NCI-H2107 treated with DMSO at 0.1 percent for 48 hours (cell line): Measurements from ENCODE around the gene AIPL1.
A peak's percentile ranks its signal among the peaks of the same experiment; 100 is the strongest.

Experiments used
- DNase-seq: peaks from one replicate; lab custom pipeline; 2025; ENCODE audit not compliant: unreplicated experiment; lab: John Stamatoyannopoulos, UW

AIPL1 gene

DNA sequence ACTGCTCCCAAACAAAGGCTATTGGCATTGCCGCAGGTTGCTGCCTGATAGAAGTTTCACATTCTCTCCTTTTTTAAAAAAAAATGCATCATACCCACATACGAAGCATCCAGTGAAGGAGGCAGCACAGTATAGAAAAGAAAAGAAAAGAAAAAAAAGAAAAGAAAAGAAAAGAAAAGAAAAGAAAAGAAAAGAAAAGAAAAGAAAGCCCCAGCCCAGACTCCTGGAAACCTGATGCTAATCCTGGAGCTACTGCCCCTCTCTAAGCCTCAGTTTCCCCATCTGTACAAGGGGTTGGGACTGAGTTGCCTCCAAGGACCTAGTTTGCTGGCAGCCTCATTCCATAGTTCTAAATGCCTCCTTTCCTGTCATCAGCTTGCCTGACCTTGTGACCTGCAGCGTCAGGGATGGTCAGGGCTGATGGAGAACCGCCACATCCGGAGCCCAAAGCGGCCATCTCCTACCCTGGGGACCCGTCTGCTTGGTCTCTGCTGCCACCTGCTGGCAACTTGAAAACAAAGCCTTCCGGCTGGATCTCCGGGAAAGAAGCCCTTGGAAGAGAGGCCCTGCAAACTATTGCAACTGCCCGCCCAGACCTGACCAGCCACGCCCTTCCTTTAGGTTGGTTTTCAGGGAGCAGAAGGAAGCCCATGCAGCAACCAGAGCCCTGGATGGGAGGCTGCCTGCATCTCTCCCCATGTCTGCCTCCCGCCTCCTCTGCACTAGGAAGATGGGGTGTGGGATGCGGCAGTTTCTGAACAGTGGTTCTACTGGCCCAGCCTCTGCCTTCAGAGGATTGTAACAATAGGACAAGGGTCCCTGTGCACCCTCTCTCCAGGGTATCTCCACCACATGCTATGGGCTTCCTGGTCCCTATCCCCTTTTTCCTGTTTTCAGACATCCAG lies 13.0 kb downstream of the AIPL1 start:
- DNase-seq, result peak; percentile 40

DNA sequence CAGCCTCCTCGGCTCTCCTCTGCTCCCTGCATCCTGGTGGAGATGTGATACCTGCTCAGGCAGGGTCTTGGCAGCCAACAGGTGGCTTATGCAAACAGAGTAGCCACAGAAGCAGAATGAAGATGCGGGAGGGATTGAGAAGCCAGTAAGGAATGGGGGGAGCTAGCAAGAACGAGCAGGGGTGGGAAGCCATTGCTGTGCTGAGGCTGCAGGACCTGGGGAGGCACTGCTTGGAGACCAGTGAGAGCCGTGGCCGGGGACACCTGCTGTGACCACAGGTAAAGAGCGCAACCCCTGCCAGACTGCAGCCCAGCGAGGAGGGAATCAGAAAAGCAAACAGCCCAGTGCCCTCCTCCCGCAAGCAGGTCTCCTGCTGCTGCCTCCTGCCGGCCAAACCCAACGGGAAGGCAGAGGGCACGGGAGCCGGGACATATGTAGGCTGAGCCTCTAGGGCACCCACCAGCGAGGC lies 14.7 kb downstream of the AIPL1 start:
- DNase-seq, result peak; percentile 9

DNA sequence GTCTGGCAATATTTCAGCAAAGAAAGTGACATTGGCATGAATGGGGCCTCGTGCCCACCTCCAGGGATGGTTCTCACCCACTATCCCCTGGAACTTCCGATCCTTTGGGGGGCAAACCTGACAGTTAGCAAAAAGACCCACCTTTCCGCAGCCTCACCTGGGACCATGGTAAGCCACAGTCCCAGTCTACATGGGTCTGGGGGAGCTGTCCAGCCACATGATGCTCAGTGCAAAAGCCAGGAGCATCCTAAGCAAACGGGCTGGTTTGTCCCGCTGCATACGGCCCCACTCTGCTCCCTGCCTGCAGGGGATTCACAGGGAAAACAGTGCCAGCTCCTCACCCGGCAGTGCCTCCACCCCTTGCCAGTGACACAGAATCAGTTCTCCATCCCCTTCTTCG lies 19.3 kb downstream of the AIPL1 start:
- no peak for DNase-seq

DNA sequence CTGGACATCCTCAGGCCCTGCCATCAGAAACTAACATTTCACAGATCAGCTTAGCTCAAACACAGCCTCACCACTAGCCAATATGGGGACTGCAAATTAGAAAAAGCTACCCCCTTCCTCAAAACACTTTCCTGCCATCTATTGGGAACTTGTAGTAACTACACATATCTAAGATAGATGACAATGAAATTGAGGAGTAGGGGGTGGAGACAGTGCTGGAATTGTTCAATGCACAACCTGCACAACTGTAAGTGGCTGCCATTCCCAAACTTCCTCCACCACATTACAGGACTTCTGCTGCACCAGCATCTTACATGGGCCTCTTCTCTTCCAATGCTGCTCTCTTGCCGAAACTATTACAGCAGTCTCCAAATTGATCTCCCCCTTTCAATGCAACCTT lies 21.9 kb downstream of the AIPL1 start:
- DNase-seq, result peak; percentile 31

DNA sequence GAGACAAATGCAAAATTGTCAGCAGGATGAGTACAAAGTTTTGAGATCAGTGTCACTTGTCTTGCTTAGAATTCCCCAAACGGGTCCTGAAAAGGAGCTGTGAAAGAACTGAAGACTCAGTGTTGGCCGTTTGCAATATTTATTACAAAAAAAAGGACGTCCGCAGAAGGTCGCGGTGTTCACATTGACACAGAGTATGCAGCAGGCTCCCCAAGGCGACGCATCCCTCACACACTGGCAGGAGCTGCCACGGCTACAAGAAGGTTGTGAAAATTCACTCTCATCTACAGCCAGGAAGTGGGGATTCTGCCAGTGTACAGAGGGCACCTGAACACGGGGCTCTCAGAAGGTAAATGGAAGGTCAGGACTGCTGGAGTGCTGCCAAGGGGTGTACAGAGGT lies 26.2 kb downstream of the AIPL1 start:
- DNase-seq, result no peak

DNA sequence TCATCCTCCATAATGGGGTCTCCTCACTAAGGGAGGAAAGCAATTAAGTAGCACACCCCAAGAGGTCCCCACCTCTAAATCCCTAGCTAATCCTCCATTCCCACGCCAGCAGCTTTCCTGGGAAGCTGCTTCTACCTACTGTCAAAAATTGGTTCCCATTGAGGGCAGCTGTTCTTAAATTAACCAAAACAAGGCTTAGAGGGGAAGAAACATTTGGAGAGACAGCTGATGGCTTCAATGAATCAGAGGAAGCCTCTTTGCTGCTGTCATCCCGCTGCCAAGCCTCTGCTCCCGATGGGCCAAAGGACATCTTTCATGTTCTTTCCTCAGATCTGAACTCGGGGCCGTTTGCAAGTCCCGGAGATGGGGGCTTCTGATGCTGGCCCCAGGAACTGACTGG lies 26.6 kb downstream of the AIPL1 start:
- DNase-seq, result no peak

DNA sequence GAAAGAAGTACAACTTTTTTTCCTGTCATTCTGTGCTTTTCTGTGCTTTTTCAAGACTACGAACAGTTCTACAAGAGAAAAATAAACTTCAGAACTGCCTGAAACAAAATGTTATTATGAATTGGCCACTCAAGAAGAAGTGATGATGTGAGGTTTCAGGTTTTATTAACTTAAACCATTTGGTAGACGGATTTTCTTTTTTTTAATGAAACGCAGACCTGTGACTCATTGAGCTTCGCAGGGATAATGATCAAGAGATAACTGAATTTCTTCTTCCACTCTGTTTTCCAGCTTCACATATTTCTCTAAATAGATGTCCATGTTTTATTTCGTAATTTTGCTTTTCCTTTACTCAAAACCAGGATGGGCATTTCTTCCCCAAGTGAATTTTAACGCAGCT lies 32.7 kb downstream of the AIPL1 start:
- DNase-seq, result no peak

DNA sequence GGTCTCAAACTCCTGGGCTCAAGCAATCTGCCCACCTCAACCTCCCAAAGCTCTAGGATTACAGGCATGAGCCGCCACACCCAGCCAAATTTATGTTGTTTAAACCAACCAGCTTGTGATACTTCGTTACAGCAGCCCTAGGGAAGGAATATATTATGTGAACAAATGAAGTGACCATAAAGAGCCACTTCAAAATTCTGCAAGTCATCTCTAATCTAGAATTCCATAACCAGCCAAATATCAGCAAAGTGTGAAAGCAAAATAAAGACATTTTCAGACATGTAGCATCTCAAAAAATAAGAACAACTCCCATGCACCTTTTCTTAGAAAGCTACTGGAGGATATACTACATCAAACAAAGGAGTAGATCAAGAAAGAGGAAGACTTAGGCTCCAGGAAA lies 36.0 kb downstream of the AIPL1 start:
- DNase-seq, result no peak

DNA sequence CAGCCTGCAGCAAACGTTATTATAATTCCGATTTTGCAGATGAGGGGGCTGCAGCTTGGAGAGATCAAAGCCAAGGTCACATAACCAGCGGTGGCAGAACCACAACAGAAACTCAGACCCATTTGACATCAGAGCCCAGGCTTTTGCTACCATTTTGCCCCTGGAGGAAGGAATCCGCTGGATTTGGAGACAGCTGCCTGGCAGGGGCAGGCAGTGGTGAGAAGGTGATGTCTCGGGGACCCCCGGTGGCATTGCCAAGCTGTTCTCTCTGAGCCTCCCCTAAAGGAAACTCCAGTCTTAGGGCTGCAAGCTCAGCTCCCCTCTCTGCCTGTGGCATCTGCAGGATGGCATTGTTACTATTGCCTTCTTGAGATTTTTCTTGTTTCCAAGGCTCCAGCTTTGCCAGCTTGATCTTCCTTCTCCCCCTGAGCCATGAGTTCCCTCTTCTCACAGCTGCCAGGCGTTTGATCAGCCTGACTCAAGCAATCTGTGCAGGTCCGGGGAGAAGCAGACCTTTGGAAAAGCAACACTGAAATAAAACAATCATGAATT lies 40.8 kb downstream of the AIPL1 start:
- DNase-seq, result no peak

DNA sequence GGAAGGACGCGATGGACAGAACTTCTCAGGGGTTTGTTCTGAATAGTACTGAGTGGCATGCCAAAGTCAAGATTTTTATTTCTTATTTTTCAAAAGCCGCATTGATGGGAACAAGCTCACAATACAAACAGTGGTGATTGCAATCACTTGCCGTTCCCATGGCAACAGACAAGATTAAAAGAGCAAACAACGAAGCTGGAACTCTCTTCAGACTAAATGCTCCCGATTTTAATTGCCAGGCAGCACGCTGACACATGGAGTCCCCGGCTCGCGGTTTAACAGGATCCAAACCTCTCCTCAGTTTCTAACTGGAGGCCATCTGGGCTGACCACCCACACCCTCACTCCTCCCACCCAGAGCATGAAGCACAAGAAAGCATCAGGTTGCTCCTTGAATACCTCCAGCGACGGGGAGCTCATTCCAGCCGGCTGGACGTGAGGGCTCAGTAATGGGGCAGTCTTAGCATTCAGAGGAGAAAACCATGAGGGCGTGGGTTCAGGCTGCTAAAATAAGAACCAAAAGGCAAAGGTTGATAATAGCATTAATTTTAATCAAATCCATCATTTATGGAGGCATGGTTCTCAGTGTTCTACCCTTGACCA lies 41.5 kb downstream of the AIPL1 start:
- DNase-seq, result no peak

DNA sequence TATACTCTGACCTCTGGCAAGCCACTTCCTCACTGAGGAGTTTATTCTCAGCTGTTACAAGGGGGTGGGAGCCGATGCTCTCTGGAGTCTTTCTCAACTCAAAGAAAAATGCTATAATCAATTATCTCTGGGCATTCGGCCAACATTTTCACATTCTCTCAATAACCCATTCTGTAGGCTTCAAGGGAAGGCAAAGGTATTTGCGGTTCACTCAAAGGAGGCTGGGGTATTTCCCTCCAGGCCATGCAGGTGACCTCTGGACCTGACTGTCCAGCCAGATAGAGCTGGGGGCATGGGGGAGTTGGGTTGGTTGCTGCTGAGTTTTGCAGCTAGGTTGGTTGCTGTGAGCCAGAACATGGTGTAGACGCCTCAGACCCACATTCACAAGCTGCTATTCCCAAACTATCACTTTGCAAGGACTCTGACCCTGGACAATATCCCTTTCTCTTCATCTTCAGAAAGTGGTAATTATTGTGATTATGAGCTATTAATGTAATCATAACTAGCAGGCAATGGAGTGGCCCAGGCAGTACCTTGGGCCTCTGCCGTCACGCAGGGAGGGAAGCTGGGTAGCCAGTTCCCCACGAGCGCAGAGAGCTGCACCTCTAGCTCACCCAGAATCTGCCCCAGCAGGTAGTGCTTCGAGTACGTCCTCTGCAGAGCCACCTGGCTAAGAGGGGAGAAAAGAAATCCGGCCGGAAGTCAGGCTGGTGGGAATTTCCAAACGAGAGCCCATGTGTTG lies 42.1 kb downstream of the AIPL1 start:
- DNase-seq, result no peak

DNA sequence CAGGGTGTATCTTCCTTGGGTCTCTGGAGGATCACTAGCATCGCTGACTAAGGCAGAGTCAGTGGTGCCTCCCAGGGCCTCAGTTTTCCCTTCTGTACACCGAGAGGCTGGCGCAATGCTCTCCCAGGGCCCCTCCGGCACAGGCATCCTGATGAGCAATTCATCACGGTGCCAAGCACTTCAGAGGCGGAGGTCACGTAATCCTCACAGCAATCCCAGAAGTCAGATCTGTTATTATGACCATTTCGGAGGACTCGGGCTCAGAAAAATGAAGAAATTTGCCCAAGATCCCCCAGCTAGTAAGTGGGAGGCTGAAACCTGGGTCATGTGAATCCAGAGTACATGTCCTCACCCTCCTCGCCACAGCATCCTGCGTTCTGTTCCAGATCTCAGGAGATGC lies 46.5 kb downstream of the AIPL1 start:
- no peak for DNase-seq

DNA sequence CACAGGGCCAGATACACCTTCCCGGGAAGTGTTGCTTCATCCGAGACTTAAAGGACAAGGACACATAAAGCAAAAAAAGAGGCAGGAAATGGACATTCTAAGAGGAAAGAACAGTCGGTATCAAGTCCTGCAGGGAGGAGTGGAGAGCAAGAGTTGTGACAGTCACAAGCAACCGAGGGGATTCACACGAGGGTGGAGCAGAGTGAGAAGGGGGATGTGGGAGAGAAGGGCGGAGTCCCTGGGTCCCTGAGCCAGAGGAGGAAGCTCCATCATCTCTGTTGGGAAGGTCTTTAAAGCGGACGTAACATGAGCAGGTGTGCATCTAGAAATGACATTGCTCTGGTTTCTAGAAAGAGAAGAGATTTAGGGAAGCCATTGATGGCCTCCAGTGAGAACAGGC lies 47.1 kb downstream of the AIPL1 start:
- no peak for DNase-seq

DNA sequence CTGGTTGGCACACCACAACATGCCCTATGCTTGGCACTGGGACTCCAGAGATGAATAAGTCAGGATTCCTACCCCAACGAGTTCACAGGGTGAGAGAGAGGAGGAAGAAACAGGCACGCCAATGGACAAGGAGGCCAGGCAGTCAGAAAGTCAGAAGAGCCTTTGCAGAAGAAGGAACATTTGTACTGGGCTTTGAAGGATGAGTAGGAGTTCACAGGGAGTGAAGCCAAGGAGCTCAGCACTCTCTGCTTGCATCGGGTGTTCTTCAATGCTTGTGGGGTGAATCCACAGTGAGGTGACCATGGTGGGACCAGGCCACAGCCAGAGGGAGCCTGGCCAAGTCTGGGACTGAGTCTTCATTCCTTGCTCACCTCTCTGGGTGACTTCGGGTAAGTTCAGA lies 47.5 kb downstream of the AIPL1 start:
- DNase-seq, result no peak

DNA sequence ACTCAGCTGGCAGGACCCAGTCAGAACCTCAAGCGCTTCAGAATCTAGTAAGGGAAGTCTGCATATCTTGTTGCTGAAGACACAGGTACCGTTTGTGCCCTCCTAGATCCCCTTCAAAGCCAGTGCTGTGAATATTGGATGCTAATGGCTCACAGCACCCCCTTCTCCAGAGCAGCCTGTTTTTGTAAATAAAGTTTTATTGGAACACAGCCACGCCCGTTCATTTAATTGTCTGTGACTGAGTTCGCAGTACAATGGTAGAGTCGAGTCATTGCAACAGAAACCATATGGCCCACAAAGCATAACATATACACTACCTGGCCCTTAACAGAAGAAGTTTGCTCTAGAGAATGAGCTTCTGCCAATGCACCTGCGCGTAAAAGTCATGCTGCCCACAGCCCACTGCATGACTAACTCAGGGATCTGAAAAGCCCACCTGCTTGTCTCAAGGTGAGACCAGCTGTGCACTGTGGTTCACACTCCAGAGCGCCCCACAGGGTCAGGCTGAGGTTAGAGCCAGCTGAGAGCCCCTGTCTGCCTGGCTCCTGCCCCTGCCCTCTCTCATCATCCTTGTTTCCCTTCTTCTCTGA lies 48.8 kb downstream of the AIPL1 start:
- no peak for DNase-seq

DNA sequence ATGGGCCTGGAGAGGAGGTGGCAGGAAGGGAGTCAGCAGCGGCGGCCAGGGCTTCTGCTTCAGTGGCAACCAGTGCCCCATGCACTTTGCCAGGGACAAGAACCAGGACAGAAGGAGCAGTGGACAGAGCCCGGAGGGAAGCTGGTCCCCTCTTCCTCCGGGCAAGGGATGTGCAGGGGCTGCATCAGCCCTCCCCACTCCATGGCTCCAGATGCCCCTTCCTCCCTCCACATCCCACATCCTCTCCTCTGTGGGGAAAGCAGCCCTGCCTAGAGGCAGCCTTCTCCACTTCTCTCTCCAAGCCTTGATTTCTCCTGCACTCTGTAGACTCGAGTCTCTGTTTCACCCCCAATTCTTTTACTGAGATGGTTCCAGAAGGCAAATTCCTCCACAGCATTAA lies 50.4 kb downstream of the AIPL1 start:
- no peak for DNase-seq

DNA sequence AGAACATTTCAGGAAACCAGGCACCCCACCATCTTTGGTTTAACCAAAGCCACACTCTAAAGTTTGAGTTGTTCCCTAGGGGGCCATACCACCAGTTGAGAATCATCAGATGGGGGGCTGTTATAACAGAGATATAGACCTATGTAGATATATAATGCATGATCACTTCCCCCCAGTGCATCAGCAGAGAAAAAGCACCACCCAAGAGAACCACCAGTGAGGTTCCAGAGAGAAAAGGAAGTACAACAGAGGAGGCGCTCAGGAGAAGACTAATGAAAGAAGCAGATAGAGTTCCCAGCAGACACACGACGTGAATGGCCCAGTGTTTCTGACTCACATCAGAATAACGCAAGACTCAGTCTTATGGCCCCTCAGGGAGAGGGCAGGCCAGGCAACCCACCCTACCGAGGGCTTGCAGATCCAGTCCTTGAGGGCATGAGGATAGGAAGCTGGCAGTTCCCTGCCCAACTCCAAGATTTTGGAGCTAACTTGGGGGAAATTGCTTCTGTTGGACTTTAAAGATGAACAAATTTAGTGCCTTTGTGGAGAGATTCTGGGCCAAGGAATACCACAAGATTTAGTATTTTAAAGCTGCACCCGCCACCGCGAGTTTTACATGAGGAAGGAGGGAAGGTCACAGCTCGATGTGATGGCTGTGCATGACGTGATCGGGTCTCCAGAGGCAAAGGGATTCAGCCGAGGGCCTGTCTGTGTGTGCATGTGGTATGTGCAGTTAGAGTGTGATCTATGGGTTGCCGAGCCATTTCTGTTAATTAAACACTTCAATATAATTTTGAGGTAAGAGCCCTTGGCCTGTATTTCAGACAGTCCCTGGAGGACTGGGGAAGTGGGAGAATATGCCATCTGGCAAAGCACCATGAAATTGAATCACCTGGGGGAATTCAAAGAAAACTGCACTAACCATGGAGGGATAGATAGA lies 53.1 kb downstream of the AIPL1 start:
- peak; percentile 62 for DNase-seq

DNA sequence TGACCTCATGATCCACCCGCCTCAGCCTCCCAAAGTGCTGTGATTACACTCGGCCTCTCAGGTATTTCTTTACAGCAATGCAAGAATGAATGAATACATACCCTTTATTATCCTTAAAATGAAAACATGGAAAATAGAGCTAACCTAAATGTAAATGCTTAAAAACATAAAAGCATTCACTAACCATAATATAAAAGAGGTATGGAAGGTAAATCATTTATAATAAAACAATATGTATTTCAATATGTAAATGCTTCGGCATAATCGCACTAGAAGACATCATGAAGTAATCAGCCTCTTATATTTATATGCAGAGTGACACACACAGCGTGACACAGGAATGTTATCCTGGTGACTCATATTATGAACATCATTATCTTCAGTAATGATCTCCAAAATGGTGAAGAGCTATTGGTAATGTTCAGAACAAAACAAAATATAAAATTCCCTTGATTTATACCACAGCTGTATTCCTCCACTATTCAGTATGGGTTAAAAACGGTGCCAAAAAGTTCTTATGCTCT lies 53.9 kb downstream of the AIPL1 start:
- DNase-seq, result no peak

DNA sequence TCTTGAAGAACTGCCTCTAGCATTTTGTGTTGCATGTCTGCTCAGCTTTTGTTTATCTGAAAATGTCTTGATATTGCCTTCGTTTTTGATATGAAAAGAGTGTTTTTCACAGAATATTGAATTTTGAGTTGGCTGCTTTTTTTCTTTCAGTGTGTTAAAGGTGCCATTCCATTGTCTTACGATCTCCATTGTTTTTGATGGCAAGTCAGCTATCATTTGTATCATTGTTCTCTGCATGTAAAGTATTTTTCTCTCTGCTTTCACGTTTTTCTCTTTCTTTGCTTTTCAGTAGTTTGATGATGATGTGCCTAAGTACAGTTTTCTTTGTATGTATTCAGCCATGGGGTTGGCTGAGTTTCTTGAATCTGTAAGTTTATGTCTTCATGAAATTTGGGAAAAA lies 57.0 kb downstream of the AIPL1 start:
- no peak for DNase-seq

DNA sequence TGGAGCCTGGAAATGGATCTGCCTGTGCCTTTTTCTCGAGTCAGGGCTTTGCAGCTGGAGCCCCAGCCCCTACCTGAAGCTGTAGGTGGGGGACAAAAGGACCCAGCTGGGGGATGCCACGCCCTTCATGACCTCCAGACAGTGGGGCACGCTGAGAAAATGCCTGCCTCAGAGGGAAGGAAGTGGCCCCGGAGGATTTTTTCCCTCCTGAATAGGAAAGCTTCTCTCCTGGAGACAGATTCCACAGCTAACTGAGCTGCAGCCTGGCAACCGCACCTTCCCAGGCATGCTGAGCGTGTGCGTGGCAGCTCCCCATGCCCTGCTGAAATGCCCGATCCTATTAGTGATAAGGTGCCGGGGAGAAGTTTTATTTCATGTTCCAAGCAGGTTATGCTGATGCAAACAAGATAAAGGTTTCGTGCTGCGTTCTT lies 58.0 kb downstream of the AIPL1 start:
- no peak for DNase-seq
